OCI-LY3 (cell line): ENCODE data around the gene RNF175.

Source experiments
- H2AFZ ChIP-seq: fragments of 200-600, 300-600 bp; shearing (Covaris generic); 2 replicates; pipeline ENCODE4 v1.6.0; 2014; ENCODE audit warnings: antibody characterized with exemption, low read depth, low read length
- H3K27ac ChIP-seq: fragments of 200-600, 300-600 bp; sonication (generic); 2 replicates; pipeline ENCODE4 v1.5.1; 2014; ENCODE audit warnings: mild to moderate bottlenecking, low read length, moderate library complexity, mixed read lengths
- H3K27me3 ChIP-seq: fragments of 200-600, 300-600 bp; sonication (generic); 2 replicates; pipeline ENCODE4 v1.6.1; 2014; ENCODE audit warnings: low read depth, low read length, mixed read lengths
- H3K36me3 ChIP-seq: fragments of 200-600, 300-600 bp; sonication (generic); replicated peaks from 2 replicates; pipeline ENCODE3; 2014; ENCODE audit warnings: low read depth, low read length, mixed read lengths
- H3K4me1 ChIP-seq: fragments of 300-600, 200-600 bp; sonication (generic); 2 replicates; pipeline ENCODE4 v1.6.1; 2014; ENCODE audit warnings: low read length, mixed read lengths
- H3K4me2 ChIP-seq: fragments of 200-600, 300-600 bp; sonication (generic); 2 replicates; pipeline ENCODE4 v1.6.1; 2014; ENCODE audit warnings: low read length, mixed read lengths
- H3K4me3 ChIP-seq: fragments of 300-600, 200-600 bp; sonication (generic); 2 replicates; pipeline ENCODE4 v1.5.1; 2014; ENCODE audit warnings: antibody characterized with exemption, mild to moderate bottlenecking, low read length, moderate library complexity
- H3K79me2 ChIP-seq: fragments of 300-600, 200-600 bp; shearing (Covaris generic); 2 replicates; pipeline ENCODE4 v1.6.1; 2014; ENCODE audit warnings: mild to moderate bottlenecking, low read length, mixed read lengths
- H3K9ac ChIP-seq: fragments of 300-600, 200-600 bp; shearing (Covaris generic); 2 replicates; pipeline ENCODE4 v1.6.0; 2014; ENCODE audit warnings: mild to moderate bottlenecking, low read length, moderate library complexity
- H3K9me3 ChIP-seq: fragments of 200-600, 300-600 bp; shearing (Covaris generic); 2 replicates; pipeline ENCODE4 v1.6.1; 2014; ENCODE audit warnings: low read length, mixed read lengths; ENCODE audit not compliant: insufficient read depth
- H4K20me1 ChIP-seq: fragments of 200-600, 300-600 bp; sonication (generic); 2 replicates; pipeline ENCODE4 v1.6.1; 2016; ENCODE audit warnings: low read length, mixed read lengths; ENCODE audit not compliant: insufficient read depth
- EZH2phosphoT487 ChIP-seq: fragments of 200-600 bp; shearing (Covaris generic); IDR thresholded peaks from 2 replicates; pipeline ENCODE4 v1.6.1; 2018; ENCODE audit warnings: antibody characterized with exemption, mixed run types, low read depth
- TF ChIP-seq, protein P1 (sequence below): fragments of 200-600, 300-600 bp; sonication (generic); IDR thresholded peaks from 2 replicates; pipeline ENCODE4 v1.5.1; 2014; ENCODE audit warnings: antibody characterized with exemption, low read length, low read depth

Gene RNF175

GRCh38 chr4:153728151-153728550, 31.7 kb downstream of the RNF175 start:
- no peaks in the 10 kb centered on the region for H4K20me1 ChIP-seq
- no peak overlapping the region for H3K9ac ChIP-seq
- H3K27ac ChIP-seq = no peak overlapping the region
- no peaks in the 10 kb centered on the region for H3K9me3 ChIP-seq
- H3K4me2 ChIP-seq = peak overlapping the region; percentile 3; the same call in 1 of the 2 replicates
- H3K27me3 ChIP-seq = peaks cover 8% of the 10 kb centered on the region
- peaks cover 31% of the 10 kb centered on the region for H3K4me1 ChIP-seq
- no peaks in the 10 kb centered on the region for H3K36me3 ChIP-seq
- H3K79me2 ChIP-seq = no peaks in the 10 kb centered on the region
- no peak overlapping the region for H3K4me3 ChIP-seq
- TF ChIP-seq, protein P1, sequence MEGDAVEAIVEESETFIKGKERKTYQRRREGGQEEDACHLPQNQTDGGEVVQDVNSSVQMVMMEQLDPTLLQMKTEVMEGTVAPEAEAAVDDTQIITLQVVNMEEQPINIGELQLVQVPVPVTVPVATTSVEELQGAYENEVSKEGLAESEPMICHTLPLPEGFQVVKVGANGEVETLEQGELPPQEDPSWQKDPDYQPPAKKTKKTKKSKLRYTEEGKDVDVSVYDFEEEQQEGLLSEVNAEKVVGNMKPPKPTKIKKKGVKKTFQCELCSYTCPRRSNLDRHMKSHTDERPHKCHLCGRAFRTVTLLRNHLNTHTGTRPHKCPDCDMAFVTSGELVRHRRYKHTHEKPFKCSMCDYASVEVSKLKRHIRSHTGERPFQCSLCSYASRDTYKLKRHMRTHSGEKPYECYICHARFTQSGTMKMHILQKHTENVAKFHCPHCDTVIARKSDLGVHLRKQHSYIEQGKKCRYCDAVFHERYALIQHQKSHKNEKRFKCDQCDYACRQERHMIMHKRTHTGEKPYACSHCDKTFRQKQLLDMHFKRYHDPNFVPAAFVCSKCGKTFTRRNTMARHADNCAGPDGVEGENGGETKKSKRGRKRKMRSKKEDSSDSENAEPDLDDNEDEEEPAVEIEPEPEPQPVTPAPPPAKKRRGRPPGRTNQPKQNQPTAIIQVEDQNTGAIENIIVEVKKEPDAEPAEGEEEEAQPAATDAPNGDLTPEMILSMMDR = no peak
- no peak for TF ChIP-seq EZH2phosphoT487
- no peak overlapping the region for H2AFZ ChIP-seq

GRCh38 chr4:153725831-153726154, 34.0 kb downstream of the RNF175 start:
- TF ChIP-seq, protein P1 = no peak
- TF ChIP-seq EZH2phosphoT487 = no peak

GRCh38 chr4:153725136-153725830, 34.5 kb downstream of the RNF175 start:
- H3K9me3 ChIP-seq = no peaks in the 10 kb centered on the region
- H3K4me2 ChIP-seq = no peak overlapping the region
- H3K9ac ChIP-seq = no peak overlapping the region
- H3K4me1 ChIP-seq = peaks cover 28% of the 10 kb centered on the region
- no peaks in the 10 kb centered on the region for H3K79me2 ChIP-seq
- TF ChIP-seq EZH2phosphoT487 = no peak
- TF ChIP-seq, protein P1 = no peak
- no peak overlapping the region for H3K27ac ChIP-seq
- no peak overlapping the region for H3K4me3 ChIP-seq
- no peaks in the 10 kb centered on the region for H3K27me3 ChIP-seq
- no peaks in the 10 kb centered on the region for H4K20me1 ChIP-seq
- H2AFZ ChIP-seq = no peak overlapping the region
- no peaks in the 10 kb centered on the region for H3K36me3 ChIP-seq

More at GRCh38 chr4:153725831-153726154, 34.0 kb downstream of the RNF175 start:
- Histone ChIP-seq H3K9ac (no peak overlapping the region), H3K27ac (no peak overlapping the region), H2AFZ (no peak overlapping the region), H3K36me3 (no peaks in the 10 kb centered on the region), H3K9me3 (no peaks in the 10 kb centered on the region), H4K20me1 (no peaks in the 10 kb centered on the region), H3K4me3 (no peak overlapping the region), H3K4me2 (no peak overlapping the region), H3K27me3 (no peaks in the 10 kb centered on the region), H3K79me2 (no peaks in the 10 kb centered on the region), H3K4me1 (peaks cover 31% of the 10 kb centered on the region)

- Histone ChIP-seq H3K4me1 (peaks cover 21% of the 10 kb centered on the region), H3K4me2 (no peak overlapping the region), H3K27ac (no peak overlapping the region), H3K27me3 (no peaks in the 10 kb centered on the region), H3K9me3 (no peaks in the 10 kb centered on the region), H2AFZ (no peak overlapping the region), H4K20me1 (no peaks in the 10 kb centered on the region), H3K36me3 (no peaks in the 10 kb centered on the region), H3K9ac (no peak overlapping the region), H3K4me3 (no peak overlapping the region), H3K79me2 (no peaks in the 10 kb centered on the region)
- TF ChIP-seq EZH2phosphoT487 = no peak
- TF ChIP-seq, protein P1 = no peak
These were observed 35.2 kb downstream of the RNF175 start for GRCh38 chr4:153724606-153725005.
